Suppressor macrophage treated with lipopolysaccharide for 1 hour (primary cell): ENCODE results near the gene PCSK2.

Source experiments
- DNase-seq, 3 donors: peaks; one replicate each; pipeline ENCODE4 v3.0.0-alpha.2; 2020 to 2022

Gene PCSK2

DNA sequence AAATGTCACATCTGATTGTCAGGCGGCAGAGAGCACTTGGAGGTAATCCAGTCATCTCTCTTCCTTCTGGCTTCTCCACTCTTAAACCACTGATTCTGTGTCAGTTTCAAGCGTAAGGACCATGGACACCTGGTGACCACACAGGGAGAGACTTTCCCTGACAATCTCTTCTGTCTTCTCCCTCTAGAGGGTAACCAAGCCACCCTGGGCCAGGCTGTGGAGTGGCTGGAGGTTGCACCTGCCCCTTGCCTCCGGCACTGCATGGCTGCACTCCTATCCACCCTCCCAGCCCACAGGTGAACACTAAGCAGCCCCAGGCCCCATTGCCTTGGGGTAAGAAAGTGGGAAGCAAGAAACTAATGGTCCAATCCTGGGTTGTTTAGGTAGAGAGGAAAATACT, 225.6 kb downstream of the PCSK2 start:
- DNase-seq = no peak

DNA sequence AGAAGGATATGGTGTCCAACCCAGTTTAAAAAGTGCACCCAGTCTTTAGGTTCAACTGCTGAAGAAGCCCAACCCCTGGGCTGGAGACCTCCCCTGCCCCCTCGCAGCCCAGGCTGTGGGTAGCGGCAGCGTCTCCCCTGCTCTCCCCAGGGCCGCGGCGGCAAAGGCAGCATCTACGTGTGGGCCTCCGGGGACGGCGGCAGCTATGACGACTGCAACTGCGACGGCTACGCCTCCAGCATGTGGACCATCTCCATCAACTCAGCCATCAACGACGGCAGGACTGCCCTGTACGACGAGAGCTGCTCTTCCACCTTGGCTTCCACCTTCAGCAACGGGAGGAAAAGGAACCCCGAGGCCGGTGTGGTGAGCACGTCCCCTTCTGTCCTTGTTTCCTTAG, 226.8 kb downstream of the PCSK2 start:
- DNase-seq = no peak

DNA sequence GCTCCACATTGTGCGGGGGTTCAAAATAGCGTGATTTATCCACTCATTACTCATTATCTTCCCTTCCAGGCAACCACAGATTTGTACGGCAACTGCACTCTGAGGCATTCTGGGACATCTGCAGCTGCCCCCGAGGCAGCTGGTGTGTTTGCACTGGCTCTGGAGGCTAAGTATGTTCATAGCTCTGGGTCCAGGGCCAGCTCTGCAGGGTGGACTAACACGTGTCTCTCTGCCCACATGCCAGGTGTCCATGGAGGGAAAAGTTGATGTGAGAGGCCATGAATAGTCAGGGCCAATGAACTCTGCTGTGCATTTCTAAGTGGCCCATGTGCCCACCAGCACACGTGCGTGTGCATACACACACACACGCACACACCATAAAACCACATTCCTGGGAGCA, 229.4 kb downstream of the PCSK2 start:
- no peak for DNase-seq

DNA sequence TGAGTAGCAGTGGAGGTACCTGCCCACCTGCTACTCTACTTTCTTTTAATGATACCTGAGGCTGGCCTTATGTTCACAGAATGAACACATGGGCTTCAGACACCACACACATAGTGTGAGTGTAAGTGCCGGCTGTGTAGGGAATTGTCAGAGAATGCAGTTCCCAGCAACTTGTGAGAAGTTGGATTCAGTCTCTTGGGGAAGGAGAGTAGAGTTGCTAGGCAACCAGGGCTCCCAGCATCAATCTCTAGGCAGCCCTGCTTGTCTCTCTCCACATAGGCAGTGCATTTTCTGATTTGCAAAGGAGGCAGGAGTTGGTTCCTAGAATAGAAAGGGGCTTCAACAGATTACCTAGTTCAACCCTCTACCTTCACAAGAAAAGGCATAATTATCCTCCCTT, 230.2 kb downstream of the PCSK2 start:
- DNase-seq = no peak

GRCh38 chr20:17457588-17458190, 230.8 kb downstream of the PCSK2 start:
- DNase-seq = no peak

DNA sequence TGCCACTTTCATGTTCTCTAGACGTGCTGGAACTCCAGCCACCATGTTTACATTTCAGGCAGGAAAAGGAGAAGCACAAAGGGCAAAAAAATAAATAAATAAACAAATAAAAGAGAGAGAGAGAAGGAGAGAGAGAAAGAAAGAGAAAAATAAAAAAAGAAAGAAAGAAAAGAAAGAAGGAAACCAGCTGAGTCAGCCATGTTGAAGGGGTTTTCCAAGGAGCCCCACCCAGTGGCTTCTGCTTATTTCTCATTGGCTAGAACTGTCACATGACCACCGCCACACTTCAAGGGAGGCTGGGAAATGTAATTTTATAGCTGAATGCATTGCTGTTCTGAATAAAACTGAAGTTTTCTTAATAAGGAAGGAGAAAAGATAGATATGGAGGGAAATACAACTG, 233.3 kb downstream of the PCSK2 start:
- DNase-seq = peak; percentile 52 to 60 (median 54)

GRCh38 chr20:17461941-17462340, 235.1 kb downstream of the PCSK2 start:
- no peak for DNase-seq

- DNase-seq = no peak
Measured at GRCh38 chr20:17463711-17464110, 236.9 kb downstream of the PCSK2 start.

DNA sequence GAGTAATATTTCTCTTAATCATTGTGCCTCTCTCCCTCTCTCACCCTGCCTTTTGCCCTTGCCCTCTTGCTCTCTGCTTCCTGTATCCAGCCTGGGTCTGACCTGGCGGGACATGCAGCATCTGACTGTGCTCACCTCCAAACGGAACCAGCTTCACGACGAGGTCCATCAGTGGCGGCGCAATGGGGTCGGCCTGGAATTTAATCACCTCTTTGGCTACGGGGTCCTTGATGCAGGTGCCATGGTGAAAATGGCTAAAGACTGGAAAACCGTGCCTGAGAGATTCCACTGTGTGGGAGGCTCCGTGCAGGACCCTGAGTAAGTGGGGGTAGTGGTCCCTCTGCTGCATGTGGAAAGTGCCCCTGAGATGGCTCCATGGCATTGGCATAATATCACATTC, 238.4 kb downstream of the PCSK2 start:
- DNase-seq = no peak

GRCh38 chr20:17466641-17467040, 239.8 kb downstream of the PCSK2 start:
- DNase-seq = no peak

DNA sequence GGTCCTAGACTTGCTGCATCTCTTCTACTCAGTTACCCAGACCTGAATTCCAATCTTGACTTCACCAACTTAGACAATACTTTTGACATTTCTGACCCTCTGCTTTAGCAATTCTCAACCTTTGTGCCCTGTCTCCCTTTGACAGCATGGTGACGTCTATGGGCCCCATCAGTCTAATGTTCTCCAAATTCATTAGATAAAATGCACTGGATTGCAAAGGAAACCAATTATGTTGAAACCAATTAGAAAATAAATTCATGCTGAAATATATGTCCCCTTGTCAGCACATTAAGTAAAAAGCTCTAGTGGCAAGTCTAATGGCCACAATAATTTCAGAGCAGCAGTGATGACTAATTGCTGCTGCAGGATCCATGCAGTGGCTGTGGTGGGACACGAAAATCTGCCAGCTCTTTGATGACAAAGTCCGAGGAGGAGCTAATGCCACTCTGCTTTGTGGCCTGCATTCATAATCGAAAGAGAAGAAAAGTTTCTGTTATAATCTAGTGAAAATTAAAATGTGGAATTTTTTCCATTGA, 240.3 kb downstream of the PCSK2 start:
- DNase-seq = no peak

- DNase-seq = no peak
Measured at GRCh38 chr20:17468073-17468840, 241.4 kb downstream of the PCSK2 start.

- DNase-seq = no peak
Measured at GRCh38 chr20:17469246-17470030, 242.6 kb downstream of the PCSK2 start.

GRCh38 chr20:17470521-17470920, 243.7 kb downstream of the PCSK2 start:
- DNase-seq = no peak

- no peak for DNase-seq
Measured at GRCh38 chr20:17470973-17471372, 244.1 kb downstream of the PCSK2 start.

GRCh38 chr20:17471606-17472187, 244.9 kb downstream of the PCSK2 start:
- no peak for DNase-seq

DNA sequence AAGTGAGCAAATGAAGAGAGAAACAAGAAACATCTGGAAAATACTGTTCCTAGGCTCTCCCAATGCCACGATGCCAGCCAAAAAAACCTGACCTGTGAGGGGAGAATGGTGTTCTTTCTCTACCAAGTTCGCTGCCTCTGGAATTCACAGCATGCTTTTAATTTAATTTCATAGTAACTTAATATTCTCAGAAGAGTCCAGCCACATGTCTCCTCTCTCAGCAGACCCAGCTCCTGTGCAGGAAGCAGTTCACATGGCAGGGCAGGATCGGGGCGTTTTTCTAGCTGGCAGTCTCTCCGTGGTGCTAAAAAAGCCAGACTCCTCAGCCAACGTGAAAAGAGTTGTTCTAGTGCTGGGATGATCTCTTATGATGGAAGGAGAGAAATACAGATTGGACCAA, 246.8 kb downstream of the PCSK2 start:
- DNase-seq = no peak

DNA sequence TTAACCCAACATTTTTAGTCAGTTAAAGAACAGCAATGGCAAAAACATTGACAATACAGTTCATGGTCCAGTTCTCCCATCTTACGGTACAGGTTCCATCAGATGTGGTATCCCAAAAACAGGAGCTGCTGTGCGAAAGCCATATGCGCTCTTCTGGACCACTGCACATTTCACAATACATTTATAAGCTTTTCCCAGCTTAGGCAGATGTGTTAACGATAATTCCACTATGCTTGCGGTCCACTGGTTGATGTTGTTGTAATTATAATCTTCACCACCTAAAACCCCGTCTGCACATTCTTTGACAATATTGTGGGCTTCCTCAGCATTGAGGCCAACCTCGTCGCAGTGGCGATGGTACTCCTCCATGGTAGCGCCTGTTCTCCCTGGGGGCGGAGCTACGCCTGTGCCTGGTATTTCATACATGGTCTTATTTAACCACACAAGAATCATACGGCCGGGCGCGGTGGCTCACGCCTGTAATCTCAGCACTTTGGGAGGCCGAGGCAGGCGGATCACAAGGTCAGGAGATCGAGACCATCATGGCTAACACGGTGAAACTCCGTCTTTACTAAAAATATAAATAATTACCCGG, 252.3 kb downstream of the PCSK2 start:
- no peak for DNase-seq

GRCh38 chr20:17480696-17481095, 253.9 kb downstream of the PCSK2 start:
- DNase-seq = no peak

DNA sequence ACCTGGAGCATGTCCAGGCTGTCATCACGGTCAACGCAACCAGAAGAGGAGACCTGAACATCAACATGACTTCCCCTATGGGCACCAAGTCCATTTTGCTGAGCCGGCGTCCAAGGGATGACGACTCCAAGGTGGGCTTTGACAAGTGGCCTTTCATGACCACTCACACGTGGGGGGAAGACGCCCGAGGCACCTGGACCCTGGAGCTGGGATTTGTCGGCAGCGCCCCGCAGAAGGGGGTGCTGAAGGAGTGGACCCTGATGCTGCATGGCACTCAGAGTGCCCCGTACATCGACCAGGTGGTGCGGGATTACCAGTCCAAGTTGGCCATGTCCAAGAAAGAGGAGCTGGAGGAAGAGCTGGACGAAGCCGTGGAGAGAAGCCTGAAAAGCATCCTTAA, 254.8 kb downstream of the PCSK2 start:
- no peak for DNase-seq

- DNase-seq = no peak
Measured at GRCh38 chr20:17482536-17482935, 255.7 kb downstream of the PCSK2 start.

DNA sequence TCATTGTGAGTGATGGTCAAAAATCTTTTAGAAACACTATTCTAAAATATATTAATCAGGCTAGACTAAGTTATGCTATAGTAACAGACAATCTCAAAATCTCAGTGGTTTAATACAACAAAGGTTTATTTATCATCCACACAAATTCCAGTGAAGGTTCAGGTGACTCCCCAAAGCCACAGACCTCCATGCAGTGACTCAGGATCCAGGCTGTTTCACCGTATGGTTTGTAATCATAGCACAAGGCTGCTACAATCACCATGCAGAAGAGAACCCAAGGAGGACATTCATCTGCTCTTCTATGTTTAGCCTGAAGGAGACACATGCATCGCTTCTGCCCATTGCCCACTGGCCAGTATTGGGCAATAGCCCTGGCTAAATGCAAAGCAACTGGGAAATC, 258.2 kb downstream of the PCSK2 start:
- no peak for DNase-seq
